Loucy (cell line): ENCODE results near the gene PLCD3.

Experiments
- H2AFZ ChIP-seq: fragments of 200-600 bp; sonication (generic); 2 replicates; pipeline ENCODE4 v1.6.0; 2016; ENCODE audit warnings: antibody characterized with exemption, mild to moderate bottlenecking, low read length, moderate library complexity
- H3F3A ChIP-seq: fragments of 200-600 bp; 2 replicates; pipeline ENCODE4 v1.6.0; 2016; ENCODE audit warnings: antibody characterized with exemption, low read depth, mild to moderate bottlenecking
- H3K27me3 ChIP-seq: fragments of 200-600 bp; sonication (generic); 2 replicates; pipeline ENCODE4 v1.6.1; 2014; ENCODE audit warnings: low read length, mild to moderate bottlenecking; ENCODE audit not compliant: insufficient read depth, poor library complexity, severe bottlenecking
- H3K36me3 ChIP-seq: fragments of 200-600 bp; sonication (generic); 2 replicates; pipeline ENCODE4 v1.6.1; 2016; ENCODE audit warnings: low read length; ENCODE audit not compliant: insufficient read depth
- H3K4me1 ChIP-seq: fragments of 200-600 bp; sonication (generic); 2 replicates; pipeline ENCODE4 v1.5.1; 2014; ENCODE audit warnings: low read length, mild to moderate bottlenecking; ENCODE audit not compliant: insufficient read depth, poor library complexity, severe bottlenecking
- H3K4me2 ChIP-seq: fragments of 200-600 bp; sonication (generic); 2 replicates; pipeline ENCODE4 v1.6.0; 2014; ENCODE audit warnings: antibody characterized with exemption, low read length, low read depth, mild to moderate bottlenecking; ENCODE audit not compliant: poor library complexity, severe bottlenecking
- H3K4me3 ChIP-seq: fragments of 200-600 bp; sonication (generic); 2 replicates; pipeline ENCODE4 v1.5.1; 2014; ENCODE audit warnings: low read length, mild to moderate bottlenecking, mixed read lengths; ENCODE audit not compliant: poor library complexity, severe bottlenecking
- H3K79me2 ChIP-seq: fragments of 200-600 bp; sonication (generic); 2 replicates; pipeline ENCODE4 v1.6.1; 2014; ENCODE audit warnings: low read length; ENCODE audit not compliant: insufficient read depth
- H3K9ac ChIP-seq: fragments of 200-600 bp; sonication (generic); 2 replicates; pipeline ENCODE4 v1.6.0; 2014; ENCODE audit warnings: mild to moderate bottlenecking, low read depth, low read length, moderate library complexity; ENCODE audit not compliant: poor library complexity, severe bottlenecking
- H3K9me2 ChIP-seq: fragments of 200-600 bp; sonication (generic); replicated peaks from 2 replicates; pipeline ENCODE4 v1.6.1; 2016; ENCODE audit warnings: low read depth, low read length, mixed read lengths
- H3K9me3 ChIP-seq: fragments of 200-600 bp; sonication (generic); 2 replicates; pipeline ENCODE4 v1.6.1; 2014; ENCODE audit warnings: mild to moderate bottlenecking, antibody characterized with exemption, low read length, low read depth; ENCODE audit not compliant: insufficient read depth
- H4K20me1 ChIP-seq: fragments of 200-600 bp; sonication (generic); 2 replicates; pipeline ENCODE4 v1.6.0; 2014; ENCODE audit warnings: antibody characterized with exemption, low read length, mild to moderate bottlenecking; ENCODE audit not compliant: insufficient read depth, poor library complexity, severe bottlenecking
- EZH2phosphoT487 ChIP-seq: fragments of 200-600 bp; IDR thresholded peaks from 2 replicates; pipeline ENCODE4 v1.6.1; 2018; ENCODE audit warnings: antibody characterized with exemption, mild to moderate bottlenecking, moderate library complexity, borderline replicate concordance
- TF ChIP-seq, protein P1 (sequence below): fragments of 200-600 bp; sonication (generic); conservative IDR thresholded peaks from 2 replicates; pipeline ENCODE4 v1.5.1; 2014; ENCODE audit warnings: mild to moderate bottlenecking, antibody characterized with exemption, low read length

PLCD3 gene

DNA sequence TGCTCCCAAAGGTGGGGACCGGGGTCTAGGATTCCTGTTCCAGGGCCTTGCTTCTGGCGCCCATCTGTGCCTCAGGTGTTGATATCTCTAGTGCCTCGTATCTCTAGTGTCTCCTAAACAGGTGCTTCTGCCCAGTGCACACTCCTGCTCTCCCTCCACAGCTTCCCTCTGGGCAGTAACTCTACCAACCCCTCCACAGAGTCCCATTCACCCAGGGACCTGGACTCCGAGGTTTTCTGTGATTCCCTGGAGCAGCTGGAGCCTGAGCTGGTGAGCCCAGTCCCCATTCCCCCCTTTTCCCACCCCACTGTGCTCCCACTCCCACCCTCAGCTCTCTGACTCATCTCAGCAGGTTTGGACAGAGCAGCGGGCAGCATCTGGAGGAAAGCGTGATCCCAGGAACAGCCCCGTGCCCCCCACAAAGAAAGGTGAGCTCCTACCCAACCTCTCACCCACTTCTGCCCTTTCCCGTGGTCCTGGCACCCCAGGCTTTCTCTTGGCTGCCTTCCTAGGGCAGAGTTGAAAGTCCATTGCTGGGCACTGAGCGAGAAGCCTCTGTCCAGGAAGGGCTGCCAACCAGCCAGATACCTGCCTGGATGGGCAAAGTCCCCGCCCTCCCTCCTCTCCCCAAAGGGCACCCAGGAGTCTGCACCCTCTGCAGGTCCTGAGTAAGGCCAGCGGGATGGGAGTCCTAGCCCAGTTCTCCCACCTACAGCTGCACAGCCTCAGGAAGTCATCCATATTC is 5.4 kb upstream of the PLCD3 start:
- no peaks in the 10 kb centered on the region for H3F3A ChIP-seq
- no peak overlapping the region for H3K4me2 ChIP-seq
- no peaks in the 10 kb centered on the region for H3K9me3 ChIP-seq
- H3K36me3 ChIP-seq: no peaks in the 10 kb centered on the region
- H3K4me1 ChIP-seq: peaks cover 14% of the 10 kb centered on the region
- no peak overlapping the region for H3K4me3 ChIP-seq
- H4K20me1 ChIP-seq: no peaks in the 10 kb centered on the region
- no peak overlapping the region for H2AFZ ChIP-seq
- peaks cover 14% of the 10 kb centered on the region; the same call in 1 of the 2 replicates for H3K79me2 ChIP-seq
- no peak for TF ChIP-seq EZH2phosphoT487
- TF ChIP-seq, protein P1, sequence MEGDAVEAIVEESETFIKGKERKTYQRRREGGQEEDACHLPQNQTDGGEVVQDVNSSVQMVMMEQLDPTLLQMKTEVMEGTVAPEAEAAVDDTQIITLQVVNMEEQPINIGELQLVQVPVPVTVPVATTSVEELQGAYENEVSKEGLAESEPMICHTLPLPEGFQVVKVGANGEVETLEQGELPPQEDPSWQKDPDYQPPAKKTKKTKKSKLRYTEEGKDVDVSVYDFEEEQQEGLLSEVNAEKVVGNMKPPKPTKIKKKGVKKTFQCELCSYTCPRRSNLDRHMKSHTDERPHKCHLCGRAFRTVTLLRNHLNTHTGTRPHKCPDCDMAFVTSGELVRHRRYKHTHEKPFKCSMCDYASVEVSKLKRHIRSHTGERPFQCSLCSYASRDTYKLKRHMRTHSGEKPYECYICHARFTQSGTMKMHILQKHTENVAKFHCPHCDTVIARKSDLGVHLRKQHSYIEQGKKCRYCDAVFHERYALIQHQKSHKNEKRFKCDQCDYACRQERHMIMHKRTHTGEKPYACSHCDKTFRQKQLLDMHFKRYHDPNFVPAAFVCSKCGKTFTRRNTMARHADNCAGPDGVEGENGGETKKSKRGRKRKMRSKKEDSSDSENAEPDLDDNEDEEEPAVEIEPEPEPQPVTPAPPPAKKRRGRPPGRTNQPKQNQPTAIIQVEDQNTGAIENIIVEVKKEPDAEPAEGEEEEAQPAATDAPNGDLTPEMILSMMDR: no peak
- no peaks in the 10 kb centered on the region for H3K9me2 ChIP-seq
- H3K9ac ChIP-seq: peak overlapping the region; percentile 79
- H3K27me3 ChIP-seq: no peaks in the 10 kb centered on the region

DNA sequence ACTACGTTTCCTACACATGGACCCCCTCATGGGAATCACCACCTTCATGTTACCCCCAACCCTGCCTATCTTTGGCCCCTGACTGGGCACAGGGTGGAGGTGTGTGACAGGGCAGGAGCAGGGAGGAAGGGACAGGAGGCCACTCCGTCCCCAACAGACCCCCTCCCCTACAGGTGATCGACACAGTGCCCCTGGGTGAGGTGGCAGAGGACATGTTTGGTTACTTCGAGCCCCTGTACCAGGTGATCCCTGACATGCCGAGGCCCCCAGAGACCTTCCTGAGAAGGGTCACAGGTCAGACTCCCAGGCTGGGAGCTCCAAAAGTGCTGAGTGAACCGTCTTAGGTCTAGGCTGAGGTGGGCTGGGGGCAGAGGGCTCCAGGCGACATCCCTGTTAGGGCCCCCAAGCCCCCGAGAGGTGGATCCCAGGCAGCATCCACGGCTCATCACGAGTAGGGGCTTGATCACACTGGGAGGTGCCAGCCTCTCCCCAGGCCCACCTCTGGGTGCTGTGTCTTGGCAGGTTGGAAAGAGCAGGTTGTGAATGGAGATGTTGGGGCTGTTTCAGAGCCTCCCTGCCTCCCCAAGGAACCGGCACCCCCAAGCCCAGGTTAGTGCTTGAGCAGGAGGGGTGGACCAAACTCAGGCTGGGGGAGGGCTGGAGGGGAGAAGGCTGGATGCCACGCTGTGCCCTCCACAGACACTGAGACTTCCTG is 4.7 kb upstream of the PLCD3 start:
- Histone ChIP-seq H2AFZ (no peak overlapping the region), H3K27me3 (no peaks in the 10 kb centered on the region), H3K4me2 (peak overlapping the region; percentile 91), H3K79me2 (peaks cover 14% of the 10 kb centered on the region; the same call in 1 of the 2 replicates), H3K9ac (peak overlapping the region; percentile 79), H3K4me1 (peaks cover 16% of the 10 kb centered on the region), H3K9me3 (no peaks in the 10 kb centered on the region), H3K9me2 (no peaks in the 10 kb centered on the region), H3K36me3 (no peaks in the 10 kb centered on the region), H3F3A (no peaks in the 10 kb centered on the region), H3K4me3 (peak overlapping the region; percentile 87), H4K20me1 (no peaks in the 10 kb centered on the region)
- no peak for TF ChIP-seq EZH2phosphoT487
- TF ChIP-seq, protein P1: no peak

DNA sequence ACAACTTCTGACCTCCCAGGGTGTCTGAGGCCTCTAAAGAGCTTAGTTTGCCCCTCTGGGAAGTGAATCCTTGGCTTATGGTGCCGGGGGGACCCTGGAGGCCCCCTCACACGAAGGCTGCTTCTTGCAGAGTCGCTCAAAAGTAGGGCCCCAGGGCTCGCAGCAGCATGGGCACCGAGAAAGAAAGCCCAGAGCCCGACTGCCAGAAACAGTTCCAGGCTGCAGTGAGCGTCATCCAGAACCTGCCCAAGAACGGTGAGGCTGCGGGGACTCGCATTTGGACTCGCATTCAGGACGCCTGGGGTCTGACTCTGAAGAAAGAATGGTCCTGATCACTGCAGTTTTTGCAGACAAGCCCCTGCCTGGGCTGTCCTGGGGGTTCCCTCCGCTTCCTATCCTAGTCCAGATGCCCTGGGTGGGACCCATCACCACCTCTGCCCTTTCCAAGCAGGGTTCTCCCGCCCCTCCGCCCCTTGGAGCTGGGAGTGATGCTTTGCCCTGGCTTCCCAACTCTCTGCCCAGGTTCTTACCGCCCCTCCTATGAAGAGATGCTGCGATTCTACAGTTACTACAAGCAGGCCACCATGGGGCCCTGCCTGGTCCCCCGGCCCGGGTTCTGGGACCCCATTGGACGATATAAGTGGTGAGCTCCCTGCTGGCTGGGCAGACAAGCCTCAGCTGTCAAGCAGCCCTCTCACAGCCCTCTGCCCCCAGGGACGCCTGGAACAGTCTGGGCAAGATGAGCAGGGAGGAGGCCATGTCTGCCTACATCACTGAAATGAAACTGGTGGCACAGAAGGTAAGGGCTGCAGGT is 3.9 kb upstream of the PLCD3 start:
- Histone ChIP-seq H3K9me3 (no peaks in the 10 kb centered on the region), H3K27me3 (no peaks in the 10 kb centered on the region), H3K4me3 (peak overlapping the region; percentile 87), H3K36me3 (no peaks in the 10 kb centered on the region), H3K4me2 (peak overlapping the region; percentile 91), H3K79me2 (peaks cover 14% of the 10 kb centered on the region; the same call in 1 of the 2 replicates), H4K20me1 (no peaks in the 10 kb centered on the region), H3K9ac (peak overlapping the region; percentile 79), H3K9me2 (no peaks in the 10 kb centered on the region), H3K4me1 (peaks cover 16% of the 10 kb centered on the region), H3F3A (no peaks in the 10 kb centered on the region), H2AFZ (peak overlapping the region; percentile 85)
- TF ChIP-seq EZH2phosphoT487: no peak
- TF ChIP-seq, protein P1: no peak
